HEK293 (cell line): ENCODE data around the gene SLC40A1.

ENCODE experiments used
- GLI4 ChIP-seq: fragments of 450-650 bp; formaldehyde crosslinking; IDR thresholded peaks from 2 replicates; pipeline ENCODE4 v1.5.1; 2016; ENCODE audit warnings: missing biosample characterization, missing genetic modification characterization
- KLF9 ChIP-seq: fragments of 450-650 bp; formaldehyde crosslinking; IDR thresholded peaks from 2 replicates; pipeline ENCODE4 v1.5.1; 2016; ENCODE audit warnings: missing biosample characterization, missing genetic modification characterization, low read depth
- ZFP3 ChIP-seq: fragments of 450-650 bp; formaldehyde crosslinking; IDR thresholded peaks from 2 replicates; pipeline ENCODE4 v1.5.1; 2016; ENCODE audit warnings: low read depth, missing biosample characterization, missing genetic modification characterization
- ZNF121 ChIP-seq: fragments of 450-650 bp; formaldehyde crosslinking; IDR thresholded peaks from 2 replicates; pipeline ENCODE4 v1.5.1; 2016; ENCODE audit warnings: missing biosample characterization, missing genetic modification characterization
- ZNF473 ChIP-seq: fragments of 450-650 bp; formaldehyde crosslinking; IDR thresholded peaks from 2 replicates; pipeline ENCODE4 v1.5.1; 2017; ENCODE audit warnings: missing biosample characterization, missing genetic modification characterization
- ZNF510 ChIP-seq: fragments of 450-650 bp; formaldehyde crosslinking; IDR thresholded peaks from 2 replicates; pipeline ENCODE4 v1.5.1; 2018; ENCODE audit warnings: mild to moderate bottlenecking, missing genetic modification characterization, missing biosample characterization; ENCODE audit not compliant: insufficient replicate concordance
- ZNF558 ChIP-seq: fragments of 450-650 bp; formaldehyde crosslinking; IDR thresholded peaks from 2 replicates; pipeline ENCODE4 v1.5.1; 2016; ENCODE audit warnings: missing biosample characterization, missing genetic modification characterization
- TF ChIP-seq, protein P1 (sequence below): fragments of 450-650 bp; formaldehyde crosslinking; IDR thresholded peaks from 2 replicates; pipeline ENCODE4 v1.5.1; 2016; ENCODE audit warnings: missing biosample characterization, missing genetic modification characterization
- TF ChIP-seq, protein P2 (sequence below): fragments of 450-650 bp; formaldehyde crosslinking; IDR thresholded peaks from 2 replicates; pipeline ENCODE4 v1.5.1; 2016; ENCODE audit warnings: missing biosample characterization, missing genetic modification characterization
- TF ChIP-seq, protein P3 (sequence below): fragments of 450-650 bp; formaldehyde crosslinking; IDR thresholded peaks from 2 replicates; pipeline ENCODE4 v1.5.1; 2017; ENCODE audit warnings: missing biosample characterization, missing genetic modification characterization

DNA sequence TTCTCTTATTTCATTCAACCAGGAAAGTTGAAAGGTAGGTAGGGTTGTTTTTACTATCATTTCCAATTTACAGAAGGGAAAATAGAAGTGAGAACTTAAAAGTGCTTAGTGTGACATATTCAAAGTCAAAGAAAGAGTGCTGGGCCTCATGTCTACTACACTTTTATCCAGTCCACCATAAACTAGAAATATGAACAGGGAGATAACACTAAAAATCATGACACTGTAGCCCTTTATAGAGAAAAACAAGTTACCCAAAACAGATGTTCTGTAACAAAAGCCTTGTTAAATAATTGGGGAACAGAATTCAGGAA lies 20.4 kb downstream of the SLC40A1 start:
- TF ChIP-seq, protein P1, sequence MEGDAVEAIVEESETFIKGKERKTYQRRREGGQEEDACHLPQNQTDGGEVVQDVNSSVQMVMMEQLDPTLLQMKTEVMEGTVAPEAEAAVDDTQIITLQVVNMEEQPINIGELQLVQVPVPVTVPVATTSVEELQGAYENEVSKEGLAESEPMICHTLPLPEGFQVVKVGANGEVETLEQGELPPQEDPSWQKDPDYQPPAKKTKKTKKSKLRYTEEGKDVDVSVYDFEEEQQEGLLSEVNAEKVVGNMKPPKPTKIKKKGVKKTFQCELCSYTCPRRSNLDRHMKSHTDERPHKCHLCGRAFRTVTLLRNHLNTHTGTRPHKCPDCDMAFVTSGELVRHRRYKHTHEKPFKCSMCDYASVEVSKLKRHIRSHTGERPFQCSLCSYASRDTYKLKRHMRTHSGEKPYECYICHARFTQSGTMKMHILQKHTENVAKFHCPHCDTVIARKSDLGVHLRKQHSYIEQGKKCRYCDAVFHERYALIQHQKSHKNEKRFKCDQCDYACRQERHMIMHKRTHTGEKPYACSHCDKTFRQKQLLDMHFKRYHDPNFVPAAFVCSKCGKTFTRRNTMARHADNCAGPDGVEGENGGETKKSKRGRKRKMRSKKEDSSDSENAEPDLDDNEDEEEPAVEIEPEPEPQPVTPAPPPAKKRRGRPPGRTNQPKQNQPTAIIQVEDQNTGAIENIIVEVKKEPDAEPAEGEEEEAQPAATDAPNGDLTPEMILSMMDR (tag by site-specific recombination), result no peak
- no peak for TF ChIP-seq ZNF510 (tag by site-specific recombination)
- TF ChIP-seq, protein P2, sequence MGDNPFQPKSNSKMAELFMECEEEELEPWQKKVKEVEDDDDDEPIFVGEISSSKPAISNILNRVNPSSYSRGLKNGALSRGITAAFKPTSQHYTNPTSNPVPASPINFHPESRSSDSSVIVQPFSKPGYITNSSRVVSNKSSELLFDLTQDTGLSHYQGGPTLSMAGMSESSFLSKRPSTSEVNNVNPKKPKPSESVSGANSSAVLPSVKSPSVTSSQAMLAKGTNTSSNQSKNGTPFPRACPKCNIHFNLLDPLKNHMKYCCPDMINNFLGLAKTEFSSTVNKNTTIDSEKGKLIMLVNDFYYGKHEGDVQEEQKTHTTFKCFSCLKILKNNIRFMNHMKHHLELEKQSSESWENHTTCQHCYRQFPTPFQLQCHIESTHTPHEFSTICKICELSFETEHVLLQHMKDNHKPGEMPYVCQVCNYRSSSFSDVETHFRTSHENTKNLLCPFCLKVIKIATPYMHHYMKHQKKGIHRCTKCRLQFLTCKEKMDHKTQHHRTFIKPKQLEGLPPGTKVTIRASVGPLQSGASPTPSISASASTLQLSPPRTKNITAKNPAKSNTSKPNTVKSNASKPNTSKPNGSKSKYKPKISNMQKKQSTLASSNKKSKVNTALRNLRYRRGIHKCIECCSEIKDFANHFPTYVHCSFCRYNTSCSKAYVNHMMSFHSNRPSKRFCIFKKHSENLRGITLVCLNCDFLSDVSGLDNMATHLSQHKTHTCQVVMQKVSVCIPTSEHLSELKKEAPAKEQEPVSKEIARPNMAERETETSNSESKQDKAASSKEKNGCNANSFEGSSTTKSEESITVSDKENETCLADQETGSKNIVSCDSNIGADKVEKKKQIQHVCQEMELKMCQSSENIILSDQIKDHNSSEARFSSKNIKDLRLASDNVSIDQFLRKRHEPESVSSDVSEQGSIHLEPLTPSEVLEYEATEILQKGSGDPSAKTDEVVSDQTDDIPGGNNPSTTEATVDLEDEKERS, result no peak
- no peak for TF ChIP-seq KLF9
- no peak for TF ChIP-seq ZFP3 (tag by site-specific recombination)
- TF ChIP-seq ZNF121 (tag by site-specific recombination), result no peak
- TF ChIP-seq ZNF473 (tag by site-specific recombination), result no peak
- TF ChIP-seq, protein P3, sequence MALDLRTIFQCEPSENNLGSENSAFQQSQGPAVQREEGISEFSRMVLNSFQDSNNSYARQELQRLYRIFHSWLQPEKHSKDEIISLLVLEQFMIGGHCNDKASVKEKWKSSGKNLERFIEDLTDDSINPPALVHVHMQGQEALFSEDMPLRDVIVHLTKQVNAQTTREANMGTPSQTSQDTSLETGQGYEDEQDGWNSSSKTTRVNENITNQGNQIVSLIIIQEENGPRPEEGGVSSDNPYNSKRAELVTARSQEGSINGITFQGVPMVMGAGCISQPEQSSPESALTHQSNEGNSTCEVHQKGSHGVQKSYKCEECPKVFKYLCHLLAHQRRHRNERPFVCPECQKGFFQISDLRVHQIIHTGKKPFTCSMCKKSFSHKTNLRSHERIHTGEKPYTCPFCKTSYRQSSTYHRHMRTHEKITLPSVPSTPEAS (tag by site-specific recombination), result no peak
- no peak for TF ChIP-seq GLI4 (tag by site-specific recombination)
- no peak for TF ChIP-seq ZNF558 (tag by site-specific recombination)
